Lower leg skin (tissue), 4 donors: ENCODE results near the gene ACOX3. TPM values are rescaled to one million over a fixed set of nuclear protein-coding genes. Genes with fewer than 3 reads are reported as not detected.

Experiments used
- DNase-seq, 2 donors: peaks; one replicate each; pipeline ENCODE4 v3.0.0-alpha.2; 2019; ENCODE audit warnings: low spot score in 2 of 2
- H3K4me3 ChIP-seq: fragments of 200-600 bp; sonication (generic); 2 replicates; pipeline ENCODE4 v1.5.1; 2017; ENCODE audit warnings: mild to moderate bottlenecking, low read depth; ENCODE audit not compliant: poor library complexity, severe bottlenecking
- CTCF ChIP-seq, 3 donors: fragments of 450-650 bp; IDR thresholded peaks; one replicate each; pipeline ENCODE4 v1.5.1; 2016; ENCODE audit warnings: antibody characterized with exemption in 3 of 3, mild to moderate bottlenecking in 3 of 3, moderate library complexity in 2 of 3
- POLR2A ChIP-seq, 2 donors: fragments of 450-650 bp; IDR thresholded peaks; one replicate each; pipeline ENCODE4 v1.6.1; 2016 to 2017; ENCODE audit warnings: antibody characterized with exemption in 2 of 2, mild to moderate bottlenecking in 1 of 2, moderate library complexity in 1 of 2
- WGBS, 2 donors: methylation state at CpG; one replicate each; pipeline ENCODE4 v1.1.5; 2018; 5-methylcytosine and 5-hydroxymethylcytosine counted together
- intact Hi-C: fragments of 100-400 bp; cut with DNase I; formaldehyde crosslinking; loops from one replicate; pipeline ENCODE4 v1.15.0; 2023; ENCODE audit warnings: low total_unique reads
- total RNA-seq, 4 donors: library from RNA; depleted of rRNA; stranded (reverse); fragments of >200 nt; gene quantifications; one replicate each; pipeline ENCODE4 v1.1.0, GENCODE V29; 2016

The ACOX3 gene
- total RNA-seq, 4 donors from 2014 or later = 37.5 to 55.9 (median 41.2) TPM

- no peak for TF ChIP-seq CTCF (IDR thresholded peaks at IDR 0.05)
- no peak for TF ChIP-seq POLR2A (IDR thresholded peaks at IDR 0.05)
- no peak for DNase-seq
- WGBS, 2 donors = 10 to 47% methylated on average over 12 of the region's 12 CpGs
- peak overlapping the region; percentile 93 for H3K4me3 ChIP-seq
- intact Hi-C loops = no loop called here
Measured at GRCh38 chr4:8439914-8440491, 520 bp downstream of the ACOX3 start.

- no peak for DNase-seq
- TF ChIP-seq CTCF (IDR thresholded peaks at IDR 0.05) (no peak), POLR2A (IDR thresholded peaks at IDR 0.05) (no peak)
- no peak overlapping the region for H3K4me3 ChIP-seq
- intact Hi-C loops = no loop called here
- 60 to 69% methylated on average over 3 of the region's 3 CpGs for WGBS, 2 donors
Measured at GRCh38 chr4:8439168-8439567, 1.4 kb downstream of the ACOX3 start.

- H3K4me3 ChIP-seq = no peak overlapping the region
Measured at GRCh38 chr4:8438743-8439142, 1.8 kb downstream of the ACOX3 start.

GRCh38 chr4:8437281-8437680, 3.2 kb downstream of the ACOX3 start:
- TF ChIP-seq CTCF (IDR thresholded peaks at IDR 0.05) = no peak
- no peak for TF ChIP-seq POLR2A (IDR thresholded peaks at IDR 0.05)
- H3K4me3 ChIP-seq = no peak overlapping the region
- WGBS, 2 donors = 33 to 55% methylated on average over 13 of the region's 13 CpGs
- intact Hi-C loops = no loop called here
- no peak for DNase-seq

More at GRCh38 chr4:8438743-8439142, 1.8 kb downstream of the ACOX3 start:
- no peak for DNase-seq
- TF ChIP-seq CTCF (IDR thresholded peaks at IDR 0.05) (no peak), POLR2A (IDR thresholded peaks at IDR 0.05) (no peak)
- intact Hi-C loops = no loop called here
- WGBS, 2 donors = 85 to 90% methylated on average over 11 of the region's 11 CpGs

GRCh38 chr4:8435656-8436121, 4.8 kb downstream of the ACOX3 start:
- no peak overlapping the region for H3K4me3 ChIP-seq
- WGBS, 2 donors = 17 to 21% methylated on average over 5 of the region's 5 CpGs
- intact Hi-C loops = no loop called here
- no peak for DNase-seq
- TF ChIP-seq CTCF (IDR thresholded peaks at IDR 0.05) = no peak
- TF ChIP-seq POLR2A (IDR thresholded peaks at IDR 0.05) = no peak
